GM12878 (cell line): Measurements from ENCODE around the gene PDE3B. TPM values are rescaled to one million over a fixed set of nuclear protein-coding genes. Genes with fewer than 3 reads are reported as not detected.

Experiments used
- ATAC-seq: fragments of 200-7000 bp; cut with Tn5 transposase; 3 replicates; pipeline ENCODE4 v1.9.1; 2020; ENCODE audit warnings: mild to moderate bottlenecking, moderate library complexity
- BruUV-seq: library from RNA; stranded (reverse); fragments of 400-500 nt; replicated peaks from 2 replicates; lab custom pipeline; 2021; lab: Mats Ljungman, UMichigan
- CTCF ChIA-PET: fragments of 300-600 bp; sonication (Branson Sonifier 250); formaldehyde crosslinking; extraction: SDS; loops from one replicate; lab custom pipeline; 2021; ENCODE audit warnings: inconsistent platforms; lab: Yijun Ruan, JAX
- POLR2A ChIA-PET: fragments of 350-600 bp; formaldehyde crosslinking; extraction: SDS; loops from one replicate; lab custom pipeline; 2021; ENCODE audit warnings: inconsistent platforms; lab: Charles Lee
- RAD21 ChIA-PET: fragments of 300-600 bp; sonication (Branson Sonifier 250); formaldehyde crosslinking; loops from one replicate; lab custom pipeline; 2023; ENCODE audit warnings: antibody characterized with exemption; ENCODE audit not compliant: unreplicated experiment; lab: Charles Lee
- SMC1A ChIA-PET: fragments of 300-600 bp; sonication (Branson Sonifier 250); formaldehyde crosslinking; loops from one replicate; lab custom pipeline; 2023; ENCODE audit not compliant: unreplicated experiment, uncharacterized antibody; lab: Charles Lee
- DNase-seq: peaks from one replicate; pipeline ENCODE4 v3.0.0-alpha.2; 2011; ENCODE audit warnings: low read depth, low spot score
- FAIRE-seq: peaks from 3 replicates; lab custom pipeline; 2011; peaks lifted over from hg19 to GRCh38; lab: Jason Lieb, UNC
- H2AFZ ChIP-seq: 2 replicates; pipeline ENCODE4 v1.6.0; 2011; ENCODE audit warnings: low read depth, low read length, control low read depth; ENCODE audit not compliant: control insufficient read depth
- H3K27ac ChIP-seq: 2 replicates; pipeline ENCODE4 v1.5.1; 2011; ENCODE audit warnings: control low read depth; ENCODE audit not compliant: control insufficient read depth, insufficient read depth
- H3K27me3 ChIP-seq, 2 experiments: replicated peaks in 1 of 2; 2 replicates each; pipeline versions ENCODE4 v1.6.0 to v1.6.1; 2011; ENCODE audit warnings: low read length in 1 of 2; ENCODE audit not compliant: control insufficient read depth in 2 of 2, insufficient read depth in 2 of 2
- H3K36me3 ChIP-seq, 2 experiments: 2 replicates each; pipeline ENCODE4 v1.5.1; 2011; ENCODE audit warnings: low read length in 1 of 2; ENCODE audit not compliant: control insufficient read depth in 2 of 2, insufficient read depth in 2 of 2
- H3K4me1 ChIP-seq: 2 replicates; pipeline ENCODE4 v1.6.1; 2011; ENCODE audit warnings: mild to moderate bottlenecking, low read length, moderate library complexity, mixed read lengths; ENCODE audit not compliant: control insufficient read depth, insufficient read depth
- H3K4me2 ChIP-seq: 2 replicates; pipeline ENCODE4 v1.6.0; 2011; ENCODE audit warnings: control low read depth; ENCODE audit not compliant: control insufficient read depth, insufficient read depth
- H3K4me3 ChIP-seq: fragments of 200-600 bp; sonication (generic); 2 replicates; pipeline ENCODE4 v1.5.1; 2016
- H3K79me2 ChIP-seq: 2 replicates; pipeline ENCODE4 v1.6.0; 2011; ENCODE audit warnings: low read length; ENCODE audit not compliant: control insufficient read depth, insufficient read depth
- H3K9ac ChIP-seq: 2 replicates; pipeline ENCODE4 v1.8.0; 2011; ENCODE audit warnings: low read length, control low read depth, mixed read lengths; ENCODE audit not compliant: control insufficient read depth, insufficient read depth
- H3K9me3 ChIP-seq: replicated peaks from 3 replicates; pipeline ENCODE4 v1.5.1; 2011; ENCODE audit warnings: mild to moderate bottlenecking, low read length; ENCODE audit not compliant: control insufficient read depth, insufficient read depth
- H4K20me1 ChIP-seq: 2 replicates; pipeline ENCODE4 v1.6.0; 2011; ENCODE audit not compliant: control insufficient read depth, insufficient read depth
- CBFB ChIP-seq: IDR thresholded peaks from 2 replicates; pipeline ENCODE4 v1.6.1; 2016; ENCODE audit warnings: antibody characterized with exemption, low read depth
- CHD4 ChIP-seq: fragments of 200-600 bp; sonication (generic); IDR thresholded peaks from 2 replicates; pipeline ENCODE4 v1.6.1; 2016; ENCODE audit warnings: mild to moderate bottlenecking
- EP300 ChIP-seq, 2 experiments: fragments of 150-350 bp in 1 of 2; IDR thresholded peaks; 2 replicates each; pipeline ENCODE4 v1.6.1; 2011 to 2012; ENCODE audit warnings: low read depth in 2 of 2, low read length in 2 of 2, borderline replicate concordance in 1 of 2, improper control_type of control experiment in 1 of 2, inconsistent platforms in 1 of 2; ENCODE audit not compliant: control insufficient read depth in 1 of 2
- EZH2 ChIP-seq: IDR thresholded peaks from 2 replicates; pipeline ENCODE4 v1.6.1; 2012; ENCODE audit warnings: low read depth, mild to moderate bottlenecking, control low read depth, inconsistent platforms, low read length, borderline replicate concordance; ENCODE audit not compliant: control insufficient read depth
- MEF2B ChIP-seq: fragments of 450-650 bp; IDR thresholded peaks from 2 replicates; pipeline ENCODE4 v1.6.1; 2018; ENCODE audit warnings: mild to moderate bottlenecking, moderate library complexity; ENCODE audit not compliant: partially characterized antibody, poor library complexity, severe bottlenecking
- MXI1 ChIP-seq: fragments of 150-350 bp; IDR thresholded peaks from 2 replicates; pipeline ENCODE4 v1.6.1; 2011; ENCODE audit warnings: low read depth, mild to moderate bottlenecking, inconsistent platforms, low read length, improper control_type of control experiment
- NFYA ChIP-seq: IDR thresholded peaks from 2 replicates; pipeline ENCODE4 v1.6.1; 2011; ENCODE audit warnings: low read depth, mild to moderate bottlenecking, low read length, improper control_type of control experiment, borderline replicate concordance
- NR2C1 ChIP-seq: fragments of 450-650 bp; IDR thresholded peaks from 2 replicates; pipeline ENCODE4 v1.6.1; 2017; ENCODE audit warnings: antibody characterized with exemption, mild to moderate bottlenecking, moderate library complexity
- PKNOX1 ChIP-seq: fragments of 450-650 bp; IDR thresholded peaks from 2 replicates; pipeline ENCODE4 v1.6.1; 2016; ENCODE audit warnings: mild to moderate bottlenecking
- WGBS: methylation state at CpG from one replicate; pipeline ENCODE4 v1.1.6; 2016; ENCODE audit warnings: low lambda C conversion rate; ENCODE audit not compliant: insufficient replicate concordance, insufficient coverage; ENCODE audit errors: missing lambda C conversion rate; 5-methylcytosine and 5-hydroxymethylcytosine counted together
- in situ Hi-C: fragments of 300-500 bp; cut with MboI; formaldehyde crosslinking; loops from 9 replicates; pipeline ENCODE4 v1.14.3; 2018; ENCODE audit warnings: mixed read lengths
- intact Hi-C: fragments of 100-400 bp; cut with micrococcal nuclease; formaldehyde crosslinking; loops from one replicate; pipeline ENCODE4 v1.14.2; 2022; ENCODE audit not compliant: unreplicated experiment
- polyA plus RNA-seq, 11 experiments: library from polyadenylated mRNA; depleted of rRNA in 4 of 11; unstranded in 6 of 11; stranded (reverse) in 5 of 11; fragments of >200 nt; fragmentation: Nextera tagmentation in 4 of 11; fragmentation: Illumina TruSeq in 1 of 11; extraction: Ambion mirVana in 4 of 11; extraction: Trizol in 1 of 11; gene quantifications; 1 replicate in 1 of 11; 2 replicates in 10 of 11; pipeline versions ENCODE4 v1.2.1 to v1.2.3, GENCODE V29; 2011 to 2016; ENCODE audit warnings: inconsistent platforms in 2 of 11, missing spikeins in 2 of 11, low read depth in 1 of 11
- total RNA-seq, 4 experiments: library from RNA; depleted of rRNA in 3 of 4; stranded (reverse); fragments of >200 nt in 3 of 4; fragmentation: Illumina TruSeq in 1 of 4; extraction: Trizol in 1 of 4; gene quantifications; 2 replicates each; pipeline versions ENCODE4 v1.2.1 to v1.2.3, GENCODE V29; 2013 to 2021
- TF ChIP-seq, protein P1 (sequence below): fragments of 150-350 bp; IDR thresholded peaks from 2 replicates; pipeline ENCODE4 v1.6.1; 2014; ENCODE audit warnings: mild to moderate bottlenecking, low read depth, low read length

Gene PDE3B
- total and polyA plus RNA-seq, 10 of the 15 experiments (the other 5 are each of a cell fraction or from before 2014, with no cell fraction given): 0.04 to 3.1 (median 1.9) TPM

DNA sequence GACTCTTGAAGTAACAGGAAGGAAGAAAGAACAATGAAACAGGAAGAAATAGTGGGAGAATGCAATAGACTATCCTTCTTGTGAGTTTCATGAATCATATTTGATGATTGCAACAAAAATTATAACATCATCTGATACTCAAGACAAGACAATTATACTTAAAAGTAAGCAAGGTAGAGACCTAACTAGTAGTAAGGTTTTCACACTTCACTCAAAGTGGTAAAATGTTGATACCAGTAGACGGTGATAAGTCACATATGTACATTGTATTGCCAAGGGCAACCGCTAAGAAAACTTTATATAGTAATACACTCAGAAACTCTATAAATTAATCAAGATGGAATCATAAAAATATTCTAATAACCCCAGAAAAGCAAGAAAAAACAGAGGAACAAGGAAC lies 140.6 kb downstream of the PDE3B start:
- TF ChIP-seq PKNOX1 (no peak), MXI1 (no peak), EZH2 (no peak), NR2C1 (no peak), CHD4 (no peak), NFYA (no peak), CBFB (no peak), EP300 (IDR thresholded peaks at IDR 0.05; ENCODE audit: borderline replicate concordance in 1 of 2, control insufficient read depth in 1 of 2, low read depth in 2 of 2, low read length in 2 of 2) (no peak), MEF2B (no peak)
- TF ChIP-seq, protein P1, sequence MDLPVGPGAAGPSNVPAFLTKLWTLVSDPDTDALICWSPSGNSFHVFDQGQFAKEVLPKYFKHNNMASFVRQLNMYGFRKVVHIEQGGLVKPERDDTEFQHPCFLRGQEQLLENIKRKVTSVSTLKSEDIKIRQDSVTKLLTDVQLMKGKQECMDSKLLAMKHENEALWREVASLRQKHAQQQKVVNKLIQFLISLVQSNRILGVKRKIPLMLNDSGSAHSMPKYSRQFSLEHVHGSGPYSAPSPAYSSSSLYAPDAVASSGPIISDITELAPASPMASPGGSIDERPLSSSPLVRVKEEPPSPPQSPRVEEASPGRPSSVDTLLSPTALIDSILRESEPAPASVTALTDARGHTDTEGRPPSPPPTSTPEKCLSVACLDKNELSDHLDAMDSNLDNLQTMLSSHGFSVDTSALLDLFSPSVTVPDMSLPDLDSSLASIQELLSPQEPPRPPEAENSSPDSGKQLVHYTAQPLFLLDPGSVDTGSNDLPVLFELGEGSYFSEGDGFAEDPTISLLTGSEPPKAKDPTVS: no peak
- H3K4me2 ChIP-seq: no peak overlapping the region
- ATAC-seq (no peak), FAIRE-seq (no peak), DNase-seq (no peak)
- CTCF ChIA-PET: no interaction called here
- no peaks in the 10 kb centered on the region for H3K79me2 ChIP-seq
- POLR2A ChIA-PET: no interaction called here
- no peaks in the 10 kb centered on the region for H3K36me3 ChIP-seq
- no peak overlapping the region for H3K4me3 ChIP-seq
- H3K9ac ChIP-seq: no peak overlapping the region
- H3K27ac ChIP-seq: no peak overlapping the region
- intact Hi-C loops (no loop called here), in situ Hi-C loops (no loop called here)
- H4K20me1 ChIP-seq: no peaks in the 10 kb centered on the region
- BruUV-seq: no TSS peak
- RAD21 ChIA-PET: no interaction called here
- H2AFZ ChIP-seq: no peak overlapping the region
- WGBS: 97% methylated on average over 2 of the region's 2 CpGs
- H3K4me1 ChIP-seq: no peaks in the 10 kb centered on the region
- H3K9me3 ChIP-seq: no peaks in the 10 kb centered on the region
- no peaks in the 10 kb centered on the region for H3K27me3 ChIP-seq
- SMC1A ChIA-PET: no interaction called here
